HG02763 (cell line): ENCODE results near the gene CENPP.
"Not testable (repeated sequence)": the region's sequence is repeated elsewhere in the genome, so short reads cannot be mapped to it uniquely, and the experiment has no call there.

ENCODE experiments used
- ATAC-seq: cut with Tn5 transposase; IDR thresholded peaks from one replicate; pipeline ENCODE4 v1.9.1; 2021; ENCODE audit warnings: mild to moderate bottlenecking, moderate library complexity; ENCODE audit not compliant: unreplicated experiment

The CENPP gene

GRCh38 chr9:92611621-92612285 lies 286.0 kb downstream of the CENPP start:
- ATAC-seq: no peak

GRCh38 chr9:92612292-92612691 lies 286.5 kb downstream of the CENPP start:
- ATAC-seq: no peak

- no peak for ATAC-seq
Observed at GRCh38 chr9:92612816-92613215, 287.1 kb downstream of the CENPP start.

- no peak for ATAC-seq
Observed at GRCh38 chr9:92613268-92614122, 287.7 kb downstream of the CENPP start.

- ATAC-seq: no peak
Observed at GRCh38 chr9:92614123-92614510, 288.4 kb downstream of the CENPP start.

- no peak for ATAC-seq
Observed at GRCh38 chr9:92614763-92615461, 289.2 kb downstream of the CENPP start.

- no peak for ATAC-seq
Observed at GRCh38 chr9:92615790-92616189, 290.0 kb downstream of the CENPP start.

GRCh38 chr9:92616199-92616641 lies 290.5 kb downstream of the CENPP start:
- no peak for ATAC-seq

GRCh38 chr9:92616655-92617111 lies 290.9 kb downstream of the CENPP start:
- ATAC-seq: no peak

GRCh38 chr9:92617195-92617813 lies 291.6 kb downstream of the CENPP start:
- no peak for ATAC-seq

- no peak for ATAC-seq
Observed at GRCh38 chr9:92617951-92618510, 292.3 kb downstream of the CENPP start.

- ATAC-seq: no peak
Observed at GRCh38 chr9:92618633-92619225, 293.0 kb downstream of the CENPP start.

- ATAC-seq: no peak
Observed at GRCh38 chr9:92619601-92620300, 294.0 kb downstream of the CENPP start.

- ATAC-seq: no peak
Observed at GRCh38 chr9:92620845-92621244, 295.1 kb downstream of the CENPP start.

- not testable (repeated sequence) for ATAC-seq
Observed at GRCh38 chr9:92623936-92624335, 298.2 kb downstream of the CENPP start.

- no peak for ATAC-seq
Observed at GRCh38 chr9:92626484-92626883, 300.7 kb downstream of the CENPP start.

- ATAC-seq: no peak
Observed at GRCh38 chr9:92627651-92628050, 301.9 kb downstream of the CENPP start.

GRCh38 chr9:92631452-92632343 lies 305.9 kb downstream of the CENPP start:
- no peak for ATAC-seq

GRCh38 chr9:92632641-92633040 lies 306.9 kb downstream of the CENPP start:
- ATAC-seq: no peak
